HG02852 (cell line): Measurements from ENCODE around the gene SLC16A10.
"Not testable (repeated sequence)": the region's sequence is repeated elsewhere in the genome, so short reads cannot be mapped to it uniquely, and the experiment has no call there.

Experiments
- ATAC-seq: cut with Tn5 transposase; IDR thresholded peaks from one replicate; pipeline ENCODE4 v1.9.1; 2021; ENCODE audit warnings: mild to moderate bottlenecking, moderate library complexity; ENCODE audit not compliant: unreplicated experiment

The SLC16A10 gene

GRCh38 chr6:111129013-111129412 lies 41.7 kb downstream of the SLC16A10 start:
- ATAC-seq: no peak

- not testable (repeated sequence) for ATAC-seq
Observed at GRCh38 chr6:111131018-111131417, 43.7 kb downstream of the SLC16A10 start.

GRCh38 chr6:111132669-111133068 lies 45.4 kb downstream of the SLC16A10 start:
- not testable (repeated sequence) for ATAC-seq

GRCh38 chr6:111134236-111134869 lies 47.0 kb downstream of the SLC16A10 start:
- not testable (repeated sequence) for ATAC-seq

GRCh38 chr6:111137489-111138093 lies 50.3 kb downstream of the SLC16A10 start:
- ATAC-seq: not testable (repeated sequence)

- ATAC-seq: no peak
Observed at GRCh38 chr6:111147440-111147839, 60.1 kb downstream of the SLC16A10 start.

- no peak for ATAC-seq
Observed at GRCh38 chr6:111148110-111148509, 60.8 kb downstream of the SLC16A10 start.

- no peak for ATAC-seq
Observed at GRCh38 chr6:111150577-111150976, 63.3 kb downstream of the SLC16A10 start.

GRCh38 chr6:111154981-111155380 lies 67.7 kb downstream of the SLC16A10 start:
- ATAC-seq: no peak

- no peak for ATAC-seq
Observed at GRCh38 chr6:111157412-111157811, 70.1 kb downstream of the SLC16A10 start.

GRCh38 chr6:111159633-111160032 lies 72.3 kb downstream of the SLC16A10 start:
- no peak for ATAC-seq

- no peak for ATAC-seq
Observed at GRCh38 chr6:111161650-111162049, 74.3 kb downstream of the SLC16A10 start.

- ATAC-seq: no peak
Observed at GRCh38 chr6:111162504-111162903, 75.2 kb downstream of the SLC16A10 start.

- peak; percentile 66 for ATAC-seq
Observed at GRCh38 chr6:111171577-111172400, 84.5 kb downstream of the SLC16A10 start.

GRCh38 chr6:111172563-111172962 lies 85.3 kb downstream of the SLC16A10 start:
- ATAC-seq: no peak

- ATAC-seq: no peak
Observed at GRCh38 chr6:111173341-111173740, 86.0 kb downstream of the SLC16A10 start.

GRCh38 chr6:111173946-111174345 lies 86.6 kb downstream of the SLC16A10 start:
- no peak for ATAC-seq

- ATAC-seq: no peak
Observed at GRCh38 chr6:111175109-111175508, 87.8 kb downstream of the SLC16A10 start.

GRCh38 chr6:111176038-111176759 lies 88.9 kb downstream of the SLC16A10 start:
- no peak for ATAC-seq

- no peak for ATAC-seq
Observed at GRCh38 chr6:111176760-111177099, 89.4 kb downstream of the SLC16A10 start.

GRCh38 chr6:111177131-111177530 lies 89.8 kb downstream of the SLC16A10 start:
- no peak for ATAC-seq
